NAMALWA (cell line): ENCODE measurements around the gene KCTD8.

Experiments
- DNase-seq: peaks from one replicate; pipeline ENCODE4 v3.0.0-alpha.2; 2015; ENCODE audit warnings: low spot score

KCTD8 gene

DNA sequence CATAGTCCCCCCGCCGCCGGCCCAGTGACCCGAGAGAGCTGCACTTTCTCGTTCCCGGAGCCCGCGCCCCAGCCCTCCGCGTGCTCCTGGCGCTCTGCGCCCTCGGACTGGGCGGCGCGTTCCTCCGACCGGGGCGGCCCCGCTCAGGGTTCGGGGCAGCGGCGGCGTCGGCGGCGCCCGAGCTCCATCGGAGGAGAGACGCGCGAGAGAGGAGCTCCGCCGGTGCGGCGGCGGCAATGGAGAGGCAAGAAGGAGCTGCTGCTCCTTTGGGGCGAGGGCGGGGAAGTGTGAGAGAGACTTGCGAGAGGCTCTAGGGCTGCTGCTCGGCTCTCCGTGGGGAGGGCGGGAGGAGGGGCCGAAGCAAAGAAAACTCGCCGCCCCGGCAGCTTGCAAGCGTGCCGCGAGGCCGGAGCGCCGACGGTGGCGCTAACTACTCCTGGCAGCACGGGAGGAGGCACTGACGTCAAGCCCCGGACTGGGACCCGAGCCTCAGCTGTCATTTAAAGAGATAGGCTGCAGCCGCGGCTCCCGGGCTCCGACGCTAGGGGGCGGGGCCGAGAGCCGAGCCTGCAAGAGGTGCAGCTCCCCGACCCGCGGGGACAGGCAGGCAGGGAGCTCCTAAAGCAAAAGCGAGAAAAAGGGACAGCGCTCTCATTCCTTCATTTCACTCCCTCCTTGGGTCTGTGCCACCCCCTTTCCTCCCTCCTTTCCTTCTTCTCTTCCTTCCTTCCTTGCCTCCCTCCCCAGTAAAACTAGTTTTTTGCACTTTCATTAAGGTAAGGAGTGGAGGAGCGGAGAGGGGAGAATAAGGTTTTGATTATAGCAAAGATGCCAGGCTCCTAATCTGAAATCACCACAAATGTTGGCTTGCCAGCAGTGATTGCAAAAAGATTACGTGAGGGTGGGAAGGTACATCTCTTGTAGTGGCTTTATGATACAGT, at the start of gene KCTD8:
Gene KCTD8, minus strand, starts transcription at position 289 of the 941 bp plus-strand sequence.
- peak; percentile 89 for DNase-seq

DNA sequence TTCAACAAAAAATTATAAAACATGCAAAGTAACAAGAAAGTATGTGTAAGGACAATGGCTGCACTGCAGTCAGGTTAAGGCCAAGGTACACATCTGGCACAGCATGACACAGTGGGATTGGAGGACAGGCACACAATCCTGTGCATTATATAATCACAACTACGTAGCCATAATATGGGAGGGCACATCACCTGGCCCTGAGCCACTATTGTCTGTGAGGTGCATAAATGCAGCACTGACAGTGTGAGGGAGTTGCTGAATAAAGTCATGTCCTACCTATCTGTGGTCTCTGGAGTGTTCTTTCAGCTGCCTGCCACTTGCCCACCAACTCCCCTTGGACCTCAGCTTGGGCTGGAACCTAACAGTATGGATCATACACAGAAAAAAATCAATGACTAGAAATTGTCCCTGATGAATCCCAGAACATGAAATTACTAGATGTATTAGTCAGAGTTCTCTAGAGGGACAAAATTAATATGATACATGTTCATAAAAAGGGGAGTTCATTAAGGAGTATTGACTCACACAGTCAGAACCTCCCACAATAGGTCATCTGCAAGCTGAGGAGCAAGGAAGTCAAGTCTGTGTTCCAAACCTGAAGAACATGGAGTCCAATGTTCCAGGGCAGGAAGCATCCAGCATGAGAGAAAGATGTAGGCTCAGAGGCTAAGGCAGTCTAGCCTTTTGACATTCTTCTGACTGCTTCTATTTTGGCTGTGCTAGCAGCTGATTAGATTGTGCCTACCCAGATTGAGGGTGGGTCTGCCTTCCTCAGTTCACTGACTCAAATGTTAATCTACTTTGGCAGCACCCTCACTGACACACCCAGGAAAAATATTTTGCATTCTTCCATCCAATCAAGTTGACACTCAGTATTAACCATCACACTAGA, 46.4 kb upstream of the KCTD8 start:
- DNase-seq: no peak

DNA sequence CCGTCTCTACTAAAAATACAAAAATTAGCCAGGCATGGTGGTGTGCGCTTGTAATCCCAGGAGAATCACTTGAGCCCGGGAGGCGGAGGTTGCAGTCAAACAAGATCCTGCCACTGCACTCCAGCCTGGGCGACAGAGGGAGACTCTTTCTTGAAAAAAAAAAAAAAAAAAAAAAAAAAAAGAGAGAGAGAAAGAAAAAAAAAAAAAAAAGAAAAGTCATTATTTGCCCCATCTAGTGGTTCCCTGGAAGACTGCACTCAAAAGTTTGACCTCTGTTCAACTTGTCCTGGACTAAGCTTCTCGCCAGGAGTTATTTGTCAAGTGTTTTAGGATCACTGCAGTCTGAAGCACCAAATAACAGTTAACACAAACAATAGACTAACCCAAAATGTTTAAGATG, 45.3 kb upstream of the KCTD8 start:
- peak; percentile 55 for DNase-seq

DNA sequence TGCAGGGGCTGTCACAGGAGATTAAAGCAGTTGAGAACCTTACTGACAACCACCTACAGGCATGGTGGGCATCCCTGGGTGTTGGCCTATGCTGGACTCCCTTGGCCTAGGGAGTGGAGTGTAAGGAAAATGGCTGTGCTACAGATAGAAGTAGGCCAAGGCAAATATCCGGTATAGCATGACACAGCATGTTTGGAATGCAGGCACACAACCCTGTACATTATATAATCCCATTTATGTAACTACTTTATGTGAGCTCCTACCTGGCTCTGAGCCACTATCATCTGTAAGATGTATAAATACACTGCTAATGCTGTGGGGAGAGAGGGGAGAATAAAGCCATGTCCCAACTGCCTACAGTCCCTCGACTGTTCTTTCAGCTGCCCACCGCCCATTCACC, 38.7 kb upstream of the KCTD8 start:
- DNase-seq: no peak

DNA sequence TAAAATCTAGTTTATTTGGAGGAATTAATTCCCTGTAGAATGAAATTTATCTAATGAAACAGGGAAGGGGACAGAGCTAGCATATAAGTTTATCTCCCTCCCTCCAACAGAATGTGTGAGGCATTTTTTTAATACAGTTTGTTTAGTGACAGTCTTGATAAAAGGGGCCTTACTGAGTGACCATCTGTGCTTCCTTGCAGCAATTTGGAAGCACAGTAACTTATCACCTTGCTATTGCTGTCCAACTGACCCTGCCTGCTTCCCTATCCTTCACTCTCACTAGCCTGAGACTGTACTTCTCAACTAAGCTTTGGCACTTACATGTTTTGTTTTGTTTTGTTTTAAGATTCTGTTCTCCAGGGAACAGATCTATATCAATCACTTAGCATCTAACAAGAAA, 31.1 kb upstream of the KCTD8 start:
- no peak for DNase-seq

DNA sequence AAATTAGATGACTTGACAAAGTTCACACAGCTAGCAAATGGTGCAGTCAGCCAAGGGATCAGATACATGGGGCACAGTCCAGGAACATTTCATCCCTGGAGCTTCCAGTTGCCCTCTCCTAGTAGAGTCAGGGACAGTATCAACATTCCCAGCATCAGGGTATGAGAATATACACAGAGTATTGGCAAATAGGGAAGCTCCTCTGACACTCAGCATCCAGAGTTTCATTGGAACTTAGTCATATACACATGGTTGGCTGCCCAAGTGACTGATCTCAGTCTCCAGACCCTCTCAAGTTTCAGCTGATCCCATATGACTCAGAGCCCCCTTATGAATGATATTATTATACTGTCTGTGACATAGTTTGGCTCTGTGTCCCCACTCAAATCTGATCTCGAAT, 13.7 kb upstream of the KCTD8 start:
- no peak for DNase-seq

DNA sequence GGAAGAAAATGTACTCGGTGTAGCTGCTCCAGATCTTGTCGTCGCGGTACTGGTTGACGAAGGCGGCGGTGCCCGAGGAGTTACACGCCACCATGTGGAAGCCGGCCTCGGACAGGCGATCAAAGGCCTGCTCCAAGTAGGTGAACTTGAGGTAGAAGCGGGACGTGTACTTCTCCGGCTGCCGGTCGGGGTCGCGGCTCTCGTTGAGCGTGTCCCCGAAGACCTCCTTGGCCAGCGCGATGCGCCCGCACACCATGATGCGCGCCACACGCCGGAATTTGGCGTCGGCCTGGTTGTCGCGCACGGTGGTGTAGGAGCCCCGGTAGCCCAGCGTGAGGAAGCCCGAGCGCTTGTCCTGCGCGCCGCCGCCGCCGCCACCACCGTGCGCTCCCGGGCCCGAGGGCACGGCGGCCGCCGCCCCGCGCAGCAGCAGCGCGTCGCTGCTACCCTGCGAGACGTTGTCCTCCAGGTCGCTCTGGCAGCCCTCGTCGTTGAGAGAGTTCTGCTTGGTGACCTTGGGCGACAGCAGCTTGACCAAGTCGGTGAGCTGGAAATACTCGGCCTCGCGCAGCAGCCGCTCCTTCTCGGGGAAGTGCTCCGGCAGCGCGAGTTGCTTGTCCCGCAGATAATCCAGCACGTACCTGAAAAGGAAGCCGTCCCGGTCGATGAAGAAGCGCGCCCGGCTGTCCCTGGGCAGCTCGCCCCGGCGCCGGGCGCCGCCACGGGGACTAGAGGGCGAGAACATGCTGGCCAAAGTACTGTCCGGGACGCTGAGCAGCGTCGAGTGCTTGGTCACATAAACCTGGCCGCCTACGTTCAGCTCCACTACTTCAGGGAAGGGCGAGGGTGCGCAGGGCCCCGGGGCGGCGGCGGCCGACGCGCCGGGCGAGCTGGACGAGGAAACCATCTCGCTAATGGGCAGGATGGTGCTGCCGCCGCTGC, 775 bp downstream of the KCTD8 start:
- DNase-seq: no peak

DNA sequence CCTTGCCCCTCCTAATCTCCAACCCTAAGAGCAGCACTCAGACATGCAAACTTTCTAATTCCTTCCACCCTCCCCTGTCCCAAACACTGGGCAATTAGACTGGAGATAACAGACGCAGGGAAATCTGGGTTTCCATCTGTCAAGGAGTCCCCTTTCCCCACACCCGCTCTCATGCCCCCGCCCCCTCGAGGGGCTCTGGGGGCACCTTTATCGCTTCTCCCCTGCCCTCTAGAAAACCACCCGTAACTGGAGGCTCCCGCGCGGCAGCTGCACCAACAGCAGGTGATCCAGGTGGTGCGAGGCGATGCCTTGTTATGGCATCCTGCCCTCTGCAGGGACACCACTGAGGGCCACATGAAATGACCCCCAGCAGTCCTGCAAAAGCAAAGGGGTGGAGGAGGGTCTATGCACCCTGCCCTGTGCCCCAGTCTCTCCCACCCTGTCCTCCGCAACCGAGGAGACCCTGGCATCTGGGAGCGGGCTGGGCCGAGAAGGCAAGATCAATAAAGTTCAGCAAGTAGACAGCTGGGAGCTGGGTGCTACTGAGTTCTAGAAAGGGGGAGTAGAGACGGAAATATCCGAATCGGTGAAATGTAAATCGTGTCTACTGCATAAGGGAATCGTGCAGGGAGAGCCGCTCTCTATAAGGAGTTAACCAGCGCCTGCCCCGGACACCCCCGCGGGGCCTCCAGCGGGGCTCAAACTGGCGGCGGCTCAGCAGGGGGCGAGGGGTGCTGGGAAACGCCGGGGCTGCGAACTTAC, 1.6 kb downstream of the KCTD8 start:
- DNase-seq: no peak

DNA sequence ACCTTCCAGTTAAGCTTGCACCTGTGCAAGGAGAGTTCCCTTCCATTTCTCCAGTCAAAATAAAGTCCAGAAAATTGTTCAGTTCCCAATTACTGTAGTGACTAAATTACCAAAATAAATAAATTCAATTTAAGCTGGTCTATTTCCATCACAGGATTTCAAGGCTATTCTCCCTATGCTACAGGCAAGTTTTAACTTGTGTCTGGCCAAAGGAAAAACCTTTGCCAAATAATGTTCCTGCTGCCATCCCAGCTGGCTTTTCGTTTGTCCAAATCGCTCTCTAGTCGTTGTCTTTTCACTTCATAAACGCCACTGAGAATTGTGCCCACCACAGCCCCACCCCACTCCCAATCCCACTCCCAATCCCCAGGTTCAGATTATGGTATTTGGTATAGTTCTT, 2.4 kb downstream of the KCTD8 start:
- no peak for DNase-seq

DNA sequence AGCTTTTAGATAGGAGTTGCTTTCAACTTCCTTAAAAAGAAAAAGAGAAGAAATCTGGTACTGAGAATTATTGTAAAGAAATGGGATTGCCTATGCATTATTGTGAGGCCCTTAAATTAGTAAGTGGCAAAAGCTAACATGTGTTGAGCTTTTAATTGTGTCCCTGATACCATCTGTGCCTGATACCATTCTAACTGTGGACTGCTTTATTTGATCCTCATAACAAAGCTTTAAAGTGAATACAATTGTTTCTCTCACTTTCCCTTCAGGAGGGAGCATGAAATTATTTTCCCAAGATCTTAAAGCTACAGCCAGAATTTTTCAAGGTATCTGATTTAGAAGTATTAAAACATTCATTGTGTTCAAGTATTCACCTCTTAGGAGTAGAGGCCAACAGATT, 9.9 kb downstream of the KCTD8 start:
- DNase-seq: no peak

DNA sequence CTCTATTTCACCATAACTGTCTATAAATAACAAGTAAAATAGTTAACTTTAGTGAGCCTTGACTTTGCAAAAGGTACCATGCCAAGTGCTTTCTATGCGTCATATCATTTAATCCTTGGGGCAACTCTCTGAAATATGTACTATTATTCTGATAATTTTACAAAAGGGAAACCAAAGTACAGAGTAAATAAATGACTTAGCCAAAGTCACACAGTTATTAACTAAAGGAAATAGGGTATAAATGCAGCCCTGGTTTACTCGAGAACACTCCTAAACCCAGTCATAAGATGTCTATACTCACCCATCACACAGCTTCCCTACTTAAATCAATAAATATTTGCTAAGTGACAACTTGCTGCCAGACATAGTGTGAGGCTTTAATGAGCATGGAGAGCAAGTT, 14.4 kb downstream of the KCTD8 start:
- DNase-seq: no peak

DNA sequence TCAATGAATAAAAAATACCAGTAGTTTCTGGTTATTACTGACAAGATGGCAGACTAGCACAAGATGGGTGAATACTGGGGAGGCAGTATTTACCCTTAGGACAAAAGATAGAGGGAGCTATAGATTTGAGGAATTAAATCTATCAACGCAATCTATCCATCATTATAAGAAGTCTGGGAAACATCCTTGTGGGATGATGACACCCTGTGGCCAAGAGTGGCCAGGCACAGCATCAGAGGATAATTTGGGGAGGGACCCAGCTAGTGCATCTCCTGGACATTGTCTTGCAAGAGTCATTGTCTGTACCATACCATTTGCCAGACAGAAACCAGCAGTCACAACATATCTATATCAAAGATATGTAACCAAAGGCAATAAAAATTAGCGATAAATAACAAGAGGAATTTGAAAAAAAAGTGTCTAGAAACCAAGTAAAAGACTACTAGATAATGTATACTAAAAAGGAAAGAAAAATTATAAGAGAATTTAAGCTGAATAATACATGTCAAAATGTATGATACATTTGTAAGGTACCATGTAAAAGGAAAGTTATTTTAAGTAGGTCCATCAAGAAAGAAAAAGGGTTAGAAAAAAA, 22.9 kb downstream of the KCTD8 start:
- peak; percentile 9 for DNase-seq

DNA sequence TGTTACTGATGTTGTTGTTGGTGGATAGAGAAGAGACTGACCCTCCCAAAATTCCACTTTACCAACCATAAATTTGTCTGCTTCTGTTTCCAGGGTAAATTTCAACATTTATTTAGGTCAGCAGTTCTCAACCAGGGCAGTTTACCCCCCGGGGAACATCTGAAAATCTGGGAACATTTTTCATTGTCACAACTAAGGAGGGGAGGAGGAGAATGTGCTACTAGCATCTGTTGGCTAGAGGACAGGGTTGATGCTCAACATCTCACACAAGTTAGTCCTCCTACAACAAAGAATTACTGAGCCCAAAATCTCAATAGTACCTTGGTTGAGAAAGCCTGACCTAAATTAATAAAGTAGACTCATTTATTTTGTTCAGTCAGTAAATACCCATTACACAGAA, 25.7 kb downstream of the KCTD8 start:
- DNase-seq: no peak

DNA sequence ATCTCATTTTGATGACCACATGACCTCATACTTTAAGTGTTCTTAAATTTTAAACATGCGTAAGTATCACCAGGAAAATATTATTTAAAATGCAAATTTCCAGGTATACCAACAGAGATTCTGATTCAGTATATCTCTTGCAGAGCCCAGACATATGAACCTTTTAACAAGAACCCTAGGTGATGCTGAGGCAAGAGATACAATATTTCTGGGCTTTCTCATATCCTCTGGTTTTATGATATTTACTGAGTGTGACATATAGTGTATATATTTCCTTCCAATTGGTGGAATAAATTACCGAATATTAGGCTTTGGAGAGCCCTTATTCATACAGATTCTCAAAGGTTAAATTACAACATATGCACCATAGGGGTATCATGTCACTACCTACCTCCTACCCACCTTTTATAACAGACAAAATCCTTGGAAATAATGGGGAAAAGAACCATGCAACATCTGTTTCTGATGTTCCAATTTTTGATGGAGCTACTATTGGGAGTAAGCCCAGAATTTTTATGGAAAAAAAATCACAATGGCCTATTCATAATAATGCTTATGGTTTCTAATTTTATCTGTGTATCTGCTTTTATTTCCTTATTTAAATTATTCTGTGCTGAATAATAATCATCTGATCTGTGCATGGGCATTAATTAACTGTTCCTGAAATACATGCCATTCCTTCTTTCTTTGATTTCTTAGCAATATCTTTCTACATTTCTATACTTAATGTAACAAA, 27.1 kb downstream of the KCTD8 start:
- DNase-seq: no peak

DNA sequence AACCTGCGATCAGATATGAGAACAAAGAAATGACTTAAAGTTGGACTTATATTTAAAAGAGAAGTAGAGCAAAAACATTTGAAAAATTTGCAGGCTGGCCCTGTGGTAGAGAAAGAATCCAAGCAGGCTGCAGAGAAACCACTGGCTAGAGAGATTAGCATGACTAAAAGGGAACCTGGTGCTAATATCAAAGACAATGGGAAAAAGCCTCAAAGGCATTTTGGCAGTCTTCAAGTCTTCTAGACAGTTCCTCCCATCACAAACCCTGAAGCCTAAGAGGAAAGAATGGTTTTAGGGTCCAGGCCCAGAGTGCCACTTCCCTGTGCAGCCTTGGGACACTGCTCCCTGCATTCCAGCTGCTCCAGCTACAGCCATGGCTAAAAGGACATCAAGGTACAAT, 33.4 kb downstream of the KCTD8 start:
- no peak for DNase-seq

DNA sequence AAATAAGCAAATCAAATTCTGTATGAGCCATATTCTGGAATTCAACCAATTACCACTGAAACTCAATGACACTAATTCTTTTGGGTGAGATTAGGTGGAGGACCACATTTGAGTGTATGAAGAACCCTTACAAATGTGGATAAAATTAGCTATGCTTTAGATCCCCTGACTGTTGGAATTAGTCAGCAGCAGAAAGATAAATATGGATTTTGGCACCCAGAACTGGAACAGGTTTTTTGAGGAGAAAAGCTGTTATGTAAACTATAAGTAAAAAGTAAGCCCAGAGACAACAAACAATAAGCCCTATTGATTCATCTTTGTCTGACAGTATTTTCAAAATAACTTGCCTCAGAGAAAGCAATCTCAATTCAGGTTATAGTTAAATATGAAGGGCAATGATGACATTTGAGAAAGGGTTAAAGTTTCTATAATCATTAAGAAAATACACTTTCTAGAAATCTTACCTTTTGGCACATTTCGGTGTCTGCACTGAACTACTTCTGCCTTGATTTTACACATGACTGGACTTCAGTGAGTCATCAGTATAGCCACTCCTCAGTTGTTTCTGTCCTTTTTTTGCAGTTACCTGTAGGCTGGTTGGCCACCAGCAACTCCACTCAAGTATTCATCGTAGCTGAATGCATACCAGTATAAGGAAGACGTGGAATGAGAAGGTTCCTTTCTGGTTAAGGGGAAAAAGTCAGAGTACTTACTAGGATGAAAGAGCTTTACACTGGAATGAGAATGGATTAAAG, 80.0 kb downstream of the KCTD8 start:
- no peak for DNase-seq

DNA sequence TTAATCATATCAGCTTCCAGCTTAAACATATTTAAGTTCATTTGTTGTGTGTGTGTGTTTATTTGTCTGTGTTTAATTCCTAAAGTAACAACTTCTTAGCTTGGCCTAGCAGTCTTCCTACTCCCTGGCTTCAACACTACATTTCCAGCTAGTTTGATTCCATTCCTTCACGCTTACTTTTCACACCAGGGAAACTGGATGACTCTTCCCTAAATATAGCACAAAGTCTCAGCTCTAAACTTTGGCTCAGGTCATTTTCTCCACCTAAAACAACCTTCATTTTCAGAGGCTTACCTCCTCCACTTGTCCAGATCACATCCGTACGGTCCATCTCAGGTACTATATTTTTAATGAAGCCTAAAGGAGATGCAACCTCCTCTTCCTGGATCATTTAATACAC, 94.4 kb downstream of the KCTD8 start:
- DNase-seq: no peak

DNA sequence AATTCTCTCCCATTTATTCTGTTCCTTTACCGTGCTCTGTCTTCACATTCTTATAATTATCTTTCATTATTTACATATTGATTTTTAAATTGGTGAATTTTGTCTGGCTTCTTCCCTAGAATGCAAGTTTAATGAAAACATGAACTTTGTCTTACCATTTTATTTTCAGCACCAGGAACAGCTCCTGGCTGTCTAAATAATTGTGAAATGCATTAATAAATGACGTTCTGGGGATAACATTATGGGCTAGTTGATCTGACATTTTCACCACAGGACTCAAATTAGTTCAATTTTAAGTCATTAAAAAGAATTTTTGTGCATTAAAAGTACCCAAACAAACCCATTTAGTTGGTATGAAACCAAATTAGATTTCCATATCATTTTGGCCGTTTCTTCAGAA, 97.5 kb downstream of the KCTD8 start:
- DNase-seq: no peak

DNA sequence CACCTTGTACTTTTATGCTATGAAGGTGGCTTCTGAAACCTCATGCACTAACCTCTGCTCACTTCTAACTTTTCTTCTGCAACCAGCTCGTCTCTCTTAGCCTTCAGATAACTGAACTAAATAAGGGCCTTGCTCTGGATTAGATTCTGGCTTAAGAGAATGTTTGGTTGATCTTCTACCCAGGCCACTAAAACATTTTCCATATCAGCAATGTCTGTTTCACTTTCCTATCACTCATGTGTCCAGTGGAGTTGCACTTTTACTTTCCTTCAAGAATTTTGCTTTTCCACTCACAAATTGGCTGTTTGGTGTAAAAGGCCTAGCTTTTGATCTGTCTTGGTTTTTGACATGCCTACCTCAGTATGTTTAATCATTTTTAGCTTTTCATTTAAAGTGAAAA, 105.8 kb downstream of the KCTD8 start:
- no peak for DNase-seq
